Measurements from ENCODE around the gene CTTN. TPM values are rescaled to one million over a fixed set of nuclear protein-coding genes. Genes with fewer than 3 reads are reported as not detected.

Gene CTTN
- total and polyA plus RNA-seq, 10 of the 15 experiments (the other 5 are each of a cell fraction or from before 2014, with no cell fraction given): 1.1 to 37.8 (median 11.8) TPM

DNA sequence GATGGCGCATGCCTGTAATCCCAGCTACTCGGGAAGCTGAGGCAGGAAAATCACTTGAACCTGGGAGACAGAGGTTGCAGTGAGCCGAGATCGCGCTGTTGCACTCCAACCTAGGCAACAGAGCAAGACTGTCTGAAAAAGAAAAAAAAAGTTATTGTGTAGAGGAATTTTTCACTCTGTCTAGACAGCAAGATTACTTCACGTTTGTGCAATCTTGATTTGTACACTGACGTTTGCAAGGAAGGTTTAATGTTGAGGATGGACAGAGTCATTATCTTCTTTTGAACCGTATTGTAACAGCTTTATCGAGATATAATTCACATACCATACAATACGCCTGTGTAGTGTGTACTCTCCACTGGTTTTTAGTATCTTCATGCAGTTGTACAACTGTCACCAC is 3.7 kb downstream of the CTTN start:
- TF ChIP-seq CHD1 (IDR thresholded peaks at IDR 0.05; ENCODE audit: low read depth, low read length) (no peak), ATF3 (IDR thresholded peaks at IDR 0.05; ENCODE audit: borderline replicate concordance, extremely low read depth, low read depth, low read length) (no peak), PAX8 (IDR thresholded peaks at IDR 0.05) (no peak), SREBF2 (IDR thresholded peaks at IDR 0.05; ENCODE audit: low read length) (no peak), MTA2 (IDR thresholded peaks at IDR 0.05; ENCODE audit: low read depth) (no peak), EP300 (IDR thresholded peaks at IDR 0.05; ENCODE audit: borderline replicate concordance in 1 of 2, control insufficient read depth in 1 of 2, low read depth in 2 of 2, low read length in 2 of 2) (no peak), TAF1 (IDR thresholded peaks at IDR 0.05; ENCODE audit: borderline replicate concordance, low read depth, low read length) (no peak), ZSCAN29 (IDR thresholded peaks at IDR 0.05) (no peak), GABPA (IDR thresholded peaks at IDR 0.05; ENCODE audit: low read depth) (no peak), WRNIP1 (IDR thresholded peaks at IDR 0.05; ENCODE audit: borderline replicate concordance, low read depth, low read length) (no peak), POLR2AphosphoS5 (IDR thresholded peaks at IDR 0.05; ENCODE audit: low read length) (no peak), YY1 (IDR thresholded peaks at IDR 0.05; ENCODE audit: low read depth, low read length) (no peak), IRF4 (IDR thresholded peaks at IDR 0.05; ENCODE audit: low read depth, low read length) (no peak), PAX5 (IDR thresholded peaks at IDR 0.05; ENCODE audit: borderline replicate concordance, low read depth, low read length) (no peak), CREB1 (IDR thresholded peaks at IDR 0.05; ENCODE audit: low read depth) (no peak), BRCA1 (IDR thresholded peaks at IDR 0.05; ENCODE audit: low read depth, low read length) (no peak)
- Histone ChIP-seq H3K4me3 (no peak overlapping the region), H3K36me3 (ENCODE audit: control insufficient read depth in 2 of 2, insufficient read depth in 2 of 2, low read length in 1 of 2) (no peaks in the 10 kb centered on the region), H3K4me2 (ENCODE audit: control insufficient read depth, insufficient read depth) (no peak overlapping the region), H4K20me1 (ENCODE audit: control insufficient read depth, insufficient read depth) (no peaks in the 10 kb centered on the region), H3K27me3 (replicated peaks in 1 of 2; ENCODE audit: control insufficient read depth in 2 of 2, insufficient read depth in 2 of 2, low read length in 1 of 2) (no peaks in the 10 kb centered on the region; a peak in 2 of 4 replicates), H3K27ac (ENCODE audit: control insufficient read depth, insufficient read depth) (no peak overlapping the region), H2AFZ (ENCODE audit: control insufficient read depth, low read depth, low read length) (no peak overlapping the region), H3K4me1 (ENCODE audit: control insufficient read depth, insufficient read depth, low read length) (peaks cover 11% of the 10 kb centered on the region), H3K9me3 (replicated peaks; ENCODE audit: control insufficient read depth, insufficient read depth, low read length) (no peaks in the 10 kb centered on the region; the same call in 2 of the 3 replicates), H3K9ac (ENCODE audit: control insufficient read depth, insufficient read depth, low read length) (no peak overlapping the region), H3K79me2 (ENCODE audit: control insufficient read depth, insufficient read depth, low read length) (no peaks in the 10 kb centered on the region)
- no peak for ATAC-seq
- no TSS peak for BruUV-seq (replicated peaks)
- ChIA-PET RAD21 (ENCODE audit: unreplicated experiment) (no interaction called here), POLR2A (no interaction called here), CTCF (no interaction called here), SMC1A (ENCODE audit: uncharacterized antibody, unreplicated experiment) (no interaction called here)
- in situ Hi-C loops (cut with MboI): no loop called here
- intact Hi-C loops (cut with micrococcal nuclease; ENCODE audit: unreplicated experiment): no loop called here
- 67% methylated on average over 10 of the region's 10 CpGs for WGBS (ENCODE audit: insufficient coverage, insufficient replicate concordance, low lambda C conversion rate, missing lambda C conversion rate)
- FAIRE-seq: no peak
- DNase-seq (ENCODE audit: low read depth, low spot score): no peak
